ENCODE measurements around the gene ATP8B1. TPM values are rescaled to one million over a fixed set of nuclear protein-coding genes. Genes with fewer than 3 reads are reported as not detected.

The ATP8B1 gene
- total RNA-seq, 1 experiment from 2014 or later = 1.1 TPM

- no peak overlapping the region for H2BK15ac ChIP-seq (ENCODE audit: low read depth, low read length)
- Mint-ChIP-seq H3K4me1 (no peaks in the 10 kb centered on the region), H3K27ac (no peak overlapping the region), H3K36me3 (ENCODE audit: insufficient read depth in 1 of 3, low read depth in 3 of 3) (no peaks in the 10 kb centered on the region), H3K4me3 (no peak overlapping the region), H3K27me3 (ENCODE audit: low read depth) (peaks cover 15% of the 10 kb centered on the region), H3K9me3 (peaks cover 0 to 12% of the 10 kb centered on the region in 2 experiments; a peak in 3 of 5 replicates)
- H4K5ac ChIP-seq (ENCODE audit: insufficient read length, low read depth, low read length) = no peak overlapping the region
- H2BK12ac ChIP-seq (ENCODE audit: insufficient read length, low read depth, low read length) = no peak overlapping the region
- TF ChIP-seq CTCF (conservative IDR thresholded peaks at IDR 0.05) = no peak
- no peaks in the 10 kb centered on the region for H3K79me2 ChIP-seq (ENCODE audit: insufficient read depth, low read length)
- no peaks in the 10 kb centered on the region for H4K20me1 ChIP-seq (ENCODE audit: control insufficient read depth, insufficient read depth, insufficient read length)
- no peak overlapping the region for H2BK5ac ChIP-seq (ENCODE audit: insufficient read length, low read length)
- H3K4ac ChIP-seq (ENCODE audit: low read depth, low read length) = no peak overlapping the region
- H3T11ph ChIP-seq (ENCODE audit: low read length) = no peak overlapping the region
- H2BK120ac ChIP-seq (ENCODE audit: low read depth, low read length, poor library complexity, severe bottlenecking) = no peak overlapping the region
- no peaks in the 10 kb centered on the region for H3K27me3 ChIP-seq (ENCODE audit: insufficient read depth, low read length)
- H3K23ac ChIP-seq (ENCODE audit: insufficient read length, low read depth, low read length) = no peak overlapping the region
- no peaks in the 10 kb centered on the region for H3K9me3 ChIP-seq (ENCODE audit: control insufficient read depth, low read depth, low read length)
- no peak for DNase-seq
- no peaks in the 10 kb centered on the region for H3K4me1 ChIP-seq (ENCODE audit: insufficient read depth, low read length)
- H2BK20ac ChIP-seq (ENCODE audit: low read depth, low read length, poor library complexity, severe bottlenecking) = no peak overlapping the region
- H3K27ac ChIP-seq (ENCODE audit: insufficient read length, low read depth, low read length) = no peak overlapping the region
- H3K9ac ChIP-seq (ENCODE audit: extremely low read depth, insufficient read length, low read length) = no peak overlapping the region
- no peak overlapping the region for H3K56ac ChIP-seq (ENCODE audit: insufficient read length, low read depth, low read length)
- no peak overlapping the region for H2AFZ ChIP-seq (ENCODE audit: low read length)
- H3K14ac ChIP-seq (ENCODE audit: insufficient read depth, low read length) = no peak overlapping the region
- no peaks in the 10 kb centered on the region for H3K23me2 ChIP-seq (ENCODE audit: insufficient read length, low read depth, low read length, poor library complexity, severe bottlenecking)
- no peak overlapping the region for H4K91ac ChIP-seq (ENCODE audit: insufficient read length, low read depth, low read length)
- no peak overlapping the region for H3K4me2 ChIP-seq (ENCODE audit: insufficient read depth, insufficient read length, low read length)
- no peaks in the 10 kb centered on the region for H3K79me1 ChIP-seq (ENCODE audit: insufficient read depth, low read depth, low read length, poor library complexity, severe bottlenecking)
- H2AK5ac ChIP-seq (ENCODE audit: insufficient read length, low read length) = no peak overlapping the region
- no peak overlapping the region for H3K18ac ChIP-seq (ENCODE audit: insufficient read length, low read depth, low read length)
- no peak overlapping the region for H4K8ac ChIP-seq (replicated peaks; ENCODE audit: insufficient read length, low read depth, low read length)
Observed at GRCh38 chr18:57812126-57812477, 9.0 kb upstream of the ATP8B1 start.

All from H9 (cell line).